ENCODE data around the gene USP21. TPM values are rescaled to one million over a fixed set of nuclear protein-coding genes. Genes with fewer than 3 reads are reported as not detected.

The USP21 gene
- total and polyA plus RNA-seq, 2 of the 8 experiments (the other 6 are each of a cell fraction or from before 2014, with no cell fraction given): 23.9 to 36.3 TPM

GRCh38 chr1:161206411-161207140, 47.3 kb downstream of the USP21 start:
- TF ChIP-seq, protein P1, sequence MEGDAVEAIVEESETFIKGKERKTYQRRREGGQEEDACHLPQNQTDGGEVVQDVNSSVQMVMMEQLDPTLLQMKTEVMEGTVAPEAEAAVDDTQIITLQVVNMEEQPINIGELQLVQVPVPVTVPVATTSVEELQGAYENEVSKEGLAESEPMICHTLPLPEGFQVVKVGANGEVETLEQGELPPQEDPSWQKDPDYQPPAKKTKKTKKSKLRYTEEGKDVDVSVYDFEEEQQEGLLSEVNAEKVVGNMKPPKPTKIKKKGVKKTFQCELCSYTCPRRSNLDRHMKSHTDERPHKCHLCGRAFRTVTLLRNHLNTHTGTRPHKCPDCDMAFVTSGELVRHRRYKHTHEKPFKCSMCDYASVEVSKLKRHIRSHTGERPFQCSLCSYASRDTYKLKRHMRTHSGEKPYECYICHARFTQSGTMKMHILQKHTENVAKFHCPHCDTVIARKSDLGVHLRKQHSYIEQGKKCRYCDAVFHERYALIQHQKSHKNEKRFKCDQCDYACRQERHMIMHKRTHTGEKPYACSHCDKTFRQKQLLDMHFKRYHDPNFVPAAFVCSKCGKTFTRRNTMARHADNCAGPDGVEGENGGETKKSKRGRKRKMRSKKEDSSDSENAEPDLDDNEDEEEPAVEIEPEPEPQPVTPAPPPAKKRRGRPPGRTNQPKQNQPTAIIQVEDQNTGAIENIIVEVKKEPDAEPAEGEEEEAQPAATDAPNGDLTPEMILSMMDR (IDR thresholded peaks at IDR 0.05; ENCODE audit: control extremely low read depth in 1 of 3, insufficient read depth in 1 of 3, low read depth in 1 of 3, low read length in 3 of 3): no peak
- TF ChIP-seq KDM1A (IDR thresholded peaks at IDR 0.05; ENCODE audit: borderline replicate concordance, low read length) (no peak), CREB1 (IDR thresholded peaks at IDR 0.05) (no peak), BRCA1 (IDR thresholded peaks at IDR 0.05; ENCODE audit: low read depth, low read length) (no peak), RAD21 (IDR thresholded peaks at IDR 0.05 in 1 of 2, conservative IDR thresholded peaks at IDR 0.05 in 1 of 2; ENCODE audit: low read depth in 2 of 2, low read length in 2 of 2) (no peak), USF2 (IDR thresholded peaks at IDR 0.05; ENCODE audit: low read length) (no peak)
- ChIA-PET CTCF (ENCODE audit: partially characterized antibody) (interaction anchor here (1.3 to 17.6 kb wide), 9 partner anchors 10 to 176 kb away, joined by 3 to 427 read pairs (median 6); partner anchors contain the start of genes APOA2, FCER1G and TOMM40L), POLR2A (ENCODE audit: partially characterized antibody) (interaction anchor here (1.2 to 1.6 kb wide), 3 partner anchors 8 to 108 kb away, joined by 3 to 4 read pairs (median 4); partner anchors contain the start of gene SDHC)
- H3K79me2 ChIP-seq (ENCODE audit: control insufficient read depth in 1 of 2, insufficient read depth in 2 of 2, low read length in 2 of 2): peaks cover 0 to 9% of the 10 kb centered on the region in 2 experiments; a peak in 2 of 4 replicates
- H3K4me3 ChIP-seq (ENCODE audit: extremely low read depth in 1 of 4, insufficient read depth in 2 of 4, low read depth in 3 of 4, low read length in 4 of 4): no peak overlapping the region
- H3K4me2 ChIP-seq (ENCODE audit: insufficient read depth in 1 of 2, low read depth in 2 of 2, low read length in 2 of 2): no peak overlapping the region
- no peak overlapping the region for H2BK5ac ChIP-seq (ENCODE audit: low read depth, low read length)
- no peak overlapping the region for H2BK12ac ChIP-seq (ENCODE audit: low read depth, low read length)
- WGBS, 2 experiments (ENCODE audit: extremely low coverage in 1 of 2, insufficient coverage in 1 of 2, insufficient read length in 1 of 2, insufficient replicate concordance in 2 of 2, low coverage in 1 of 2, low lambda C conversion rate in 2 of 2, missing lambda C conversion rate in 1 of 2): 95% methylated on average over 12 of the region's 12 CpGs; no CpG with 5 or more reads in 1 of the 2 experiments
- no peak for DNase-seq (ENCODE audit: low read depth in 1 of 2, low spot score in 2 of 2)
- H3K4ac ChIP-seq (replicated peaks; ENCODE audit: insufficient read length, low read depth, low read length): no peak overlapping the region
- no peak overlapping the region for H2BK20ac ChIP-seq (ENCODE audit: low read length)
- H2BK15ac ChIP-seq (ENCODE audit: low read length): no peak overlapping the region
- H3K27ac ChIP-seq (ENCODE audit: low read depth, low read length): no peak overlapping the region
- no peaks in the 10 kb centered on the region for H3K9me3 ChIP-seq (ENCODE audit: insufficient read depth in 2 of 2, low read depth in 1 of 2, low read length in 1 of 2)
- no peak overlapping the region for H3K18ac ChIP-seq (ENCODE audit: extremely low read depth, low read length)
- H3K56ac ChIP-seq (replicated peaks; ENCODE audit: insufficient read length, low read depth, low read length): no peak overlapping the region
- no peak overlapping the region for H2AK5ac ChIP-seq (ENCODE audit: low read depth, low read length)
- no peak overlapping the region for H3K9ac ChIP-seq (replicated peaks in 1 of 4; ENCODE audit: extremely low read depth in 1 of 4, low read depth in 3 of 4, low read length in 3 of 4)
- H4K20me1 ChIP-seq (replicated peaks in 1 of 2; ENCODE audit: control insufficient read depth in 1 of 2, insufficient read depth in 2 of 2, low read length in 2 of 2): peaks cover 1 to 7% of the 10 kb centered on the region in 2 experiments
- peaks cover under 1 to 8% (median 5%) of the 10 kb centered on the region in 4 experiments; a peak in 6 of 7 replicates for H3K4me1 ChIP-seq (replicated peaks in 1 of 4; ENCODE audit: control insufficient read depth in 3 of 4, insufficient read depth in 4 of 4, low read length in 3 of 4)
- no peak overlapping the region for H4K5ac ChIP-seq (ENCODE audit: insufficient read length, low read depth, low read length)
- no peak for FAIRE-seq
- H3K14ac ChIP-seq (ENCODE audit: insufficient read length): no peak overlapping the region
- peaks cover 23 to 60% (median 38%) of the 10 kb centered on the region in 4 experiments for H3K36me3 ChIP-seq (ENCODE audit: control insufficient read depth in 2 of 4, insufficient read depth in 4 of 4, low read length in 3 of 4)
- H2AFZ ChIP-seq (ENCODE audit: low read length): no peak overlapping the region
- H3K23me2 ChIP-seq (ENCODE audit: low read depth, low read length): peaks cover 3% of the 10 kb centered on the region
- H3K79me1 ChIP-seq (ENCODE audit: low read depth, low read length): peaks cover 2% of the 10 kb centered on the region; the same call in 1 of the 2 replicates
- H4K91ac ChIP-seq (replicated peaks; ENCODE audit: insufficient read length, low read length): no peak overlapping the region
- H3K27me3 ChIP-seq (replicated peaks in 1 of 4; ENCODE audit: control insufficient read depth in 3 of 4, extremely low read depth in 1 of 4, insufficient read depth in 3 of 4, low read length in 3 of 4): no peaks in the 10 kb centered on the region
- H2BK120ac ChIP-seq (replicated peaks; ENCODE audit: low read depth, low read length): no peak overlapping the region
- no peak overlapping the region for H4K8ac ChIP-seq (ENCODE audit: extremely low read depth, insufficient read depth, low read length)
- no peak overlapping the region for H3K23ac ChIP-seq (ENCODE audit: insufficient read length)
